ENCODE results near the gene MAP3K3.
"Not testable (repeated sequence)": the region's sequence is repeated elsewhere in the genome, so short reads cannot be mapped to it uniquely, and the experiment has no call there.

MAP3K3 gene

GRCh38 chr17:63705657-63706056 lies 83.4 kb downstream of the MAP3K3 start:
- no peak for DNase-seq (ENCODE audit: low read depth)

- DNase-seq (ENCODE audit: low read depth), result no peak
These were observed 84.3 kb downstream of the MAP3K3 start for GRCh38 chr17:63706336-63707082.

- DNase-seq (ENCODE audit: low read depth), result no peak
These were observed 84.9 kb downstream of the MAP3K3 start for GRCh38 chr17:63707151-63707550.

- DNase-seq (ENCODE audit: low read depth), result no peak
These were observed 86.9 kb downstream of the MAP3K3 start for GRCh38 chr17:63709110-63709509.

- DNase-seq (ENCODE audit: low read depth), result no peak
These were observed 92.5 kb downstream of the MAP3K3 start for GRCh38 chr17:63714550-63715277.

- no peak for DNase-seq (ENCODE audit: low read depth)
These were observed 94.2 kb downstream of the MAP3K3 start for GRCh38 chr17:63716426-63716825.

GRCh38 chr17:63718988-63719387 lies 96.8 kb downstream of the MAP3K3 start:
- DNase-seq (ENCODE audit: low read depth), result no peak

GRCh38 chr17:63720194-63720593 lies 98.0 kb downstream of the MAP3K3 start:
- not testable (repeated sequence) for DNase-seq (ENCODE audit: low read depth)

- no peak for DNase-seq (ENCODE audit: low read depth)
These were observed 100.2 kb downstream of the MAP3K3 start for GRCh38 chr17:63722403-63722802.

GRCh38 chr17:63735691-63736090 lies 113.5 kb downstream of the MAP3K3 start:
- no peak for DNase-seq (ENCODE audit: low read depth)

GRCh38 chr17:63740464-63741142 lies 118.4 kb downstream of the MAP3K3 start:
- DNase-seq (ENCODE audit: low read depth), result no peak

GRCh38 chr17:63741143-63741407 lies 118.9 kb downstream of the MAP3K3 start:
- no peak for DNase-seq (ENCODE audit: low read depth)

- DNase-seq (ENCODE audit: low read depth), result peak; percentile 98
These were observed 119.4 kb downstream of the MAP3K3 start, which contains the start of gene STRADA for GRCh38 chr17:63741408-63742173. STRADA (minus strand) TSS chr17:63741799; CDS start chr17:63728369, 13,430 bp downstream.
